ENCODE measurements around the gene PDE6D. TPM values are rescaled to one million over a fixed set of nuclear protein-coding genes. Genes with fewer than 3 reads are reported as not detected.
"Not testable (repeated sequence)": the region's sequence is repeated elsewhere in the genome, so short reads cannot be mapped to it uniquely, and the experiment has no call there.

Gene PDE6D
- total RNA-seq, 2 experiments from 2014 or later, result 32.3 to 35.6 TPM

DNA sequence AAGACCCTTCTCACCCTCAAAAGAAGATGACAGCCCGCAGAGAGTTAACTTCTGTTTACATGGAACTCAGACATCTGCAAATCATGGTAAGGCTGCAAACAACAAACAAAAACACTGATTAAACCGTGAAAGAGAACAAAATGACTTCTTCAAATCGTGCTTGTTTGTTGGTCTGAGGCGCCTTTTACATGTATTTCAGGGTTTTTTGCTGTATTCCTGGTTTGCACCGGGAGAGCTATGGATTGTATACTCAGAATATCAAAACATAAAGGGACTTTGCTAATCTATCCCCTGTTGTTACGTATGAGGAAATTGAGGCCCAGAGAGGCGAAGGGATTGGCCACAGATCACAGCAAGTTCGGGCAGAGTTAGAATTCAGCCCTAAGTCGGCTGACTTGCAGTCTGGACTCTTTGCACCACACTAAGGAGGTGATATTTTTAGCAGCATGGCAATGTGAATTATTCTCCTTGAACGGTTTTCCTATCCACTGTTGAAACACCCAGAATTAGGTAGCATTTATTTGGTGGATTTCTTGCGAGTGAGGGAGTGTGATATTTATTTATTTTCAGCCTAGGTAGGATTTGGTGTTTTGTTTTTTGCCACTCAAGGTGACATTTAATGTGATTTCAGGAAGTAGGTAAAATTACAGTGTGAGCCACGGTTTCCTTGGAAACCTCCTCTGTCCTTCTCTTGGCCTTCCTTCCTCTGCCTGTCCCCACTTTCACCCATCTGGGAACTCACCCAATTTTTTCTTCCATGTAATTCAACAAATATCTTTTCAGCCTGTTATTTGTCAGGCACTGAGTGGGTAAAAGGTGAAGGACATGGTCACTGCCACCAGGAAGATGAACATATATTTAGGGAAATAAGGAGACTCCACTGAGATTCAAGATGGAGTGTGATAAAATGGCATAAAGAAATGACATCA, 980 bp upstream of the PDE6D start:
- POLR2A ChIA-PET, result interaction anchor here (1.3 kb wide), 1 partner anchor 74 kb away, joined by 3 read pairs; the partner anchor contains the start of gene PTMA

DNA sequence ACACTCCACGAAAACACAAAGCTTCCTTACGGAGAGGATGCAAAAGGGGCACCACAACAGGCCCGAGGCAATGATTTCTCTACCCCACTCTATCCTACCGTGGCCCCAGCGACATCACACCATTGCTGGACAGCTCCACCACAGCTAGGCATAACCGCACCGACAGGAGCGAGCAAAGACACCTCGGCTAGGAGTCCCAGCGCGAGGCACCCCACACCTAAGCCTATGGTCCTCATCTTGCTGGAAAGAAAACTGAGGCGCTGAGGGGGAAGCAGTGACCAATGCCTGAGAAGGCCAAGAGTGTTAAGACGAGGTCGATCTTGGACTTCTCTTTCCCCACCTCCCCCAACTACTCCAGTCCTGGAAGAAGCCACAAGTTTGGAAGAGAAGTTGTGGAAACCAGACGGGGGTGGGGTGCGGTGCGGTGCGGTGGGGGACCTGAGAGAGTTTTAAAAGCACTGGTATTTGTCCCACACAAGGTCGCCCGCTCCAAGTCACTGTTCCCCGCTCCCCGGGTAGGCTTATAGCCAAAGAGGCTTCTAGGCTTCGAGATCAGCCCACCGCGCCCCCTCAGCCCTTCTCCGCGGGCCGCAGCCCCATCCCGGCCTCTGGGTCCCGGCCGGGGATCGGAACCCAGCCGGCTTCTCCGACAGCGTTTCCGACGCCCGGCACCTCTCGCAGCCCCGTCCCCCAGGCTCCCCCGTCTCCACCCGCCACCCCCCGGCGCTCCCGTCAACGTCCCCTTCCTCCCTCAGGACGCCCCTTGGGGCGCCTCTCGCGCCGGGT, 766 bp downstream of the PDE6D start:
- POLR2A ChIA-PET, result interaction anchor here (1.3 kb wide), 1 partner anchor 72 kb away, joined by 3 read pairs; the partner anchor contains the start of gene PTMA
- CTCF ChIA-PET, result interaction anchor here (0.5 to 1.1 kb wide), 2 partner anchors 67 to 584 kb away, joined by 3 read pairs; no protein-coding TSS in a partner anchor

More for the DNA sequence above, 980 bp upstream of the PDE6D start:
- CTCF ChIA-PET, result interaction anchor here (0.6 to 1.0 kb wide), 2 partner anchors 67 to 168 kb away, joined by 3 to 4 read pairs; no protein-coding TSS in a partner anchor

DNA sequence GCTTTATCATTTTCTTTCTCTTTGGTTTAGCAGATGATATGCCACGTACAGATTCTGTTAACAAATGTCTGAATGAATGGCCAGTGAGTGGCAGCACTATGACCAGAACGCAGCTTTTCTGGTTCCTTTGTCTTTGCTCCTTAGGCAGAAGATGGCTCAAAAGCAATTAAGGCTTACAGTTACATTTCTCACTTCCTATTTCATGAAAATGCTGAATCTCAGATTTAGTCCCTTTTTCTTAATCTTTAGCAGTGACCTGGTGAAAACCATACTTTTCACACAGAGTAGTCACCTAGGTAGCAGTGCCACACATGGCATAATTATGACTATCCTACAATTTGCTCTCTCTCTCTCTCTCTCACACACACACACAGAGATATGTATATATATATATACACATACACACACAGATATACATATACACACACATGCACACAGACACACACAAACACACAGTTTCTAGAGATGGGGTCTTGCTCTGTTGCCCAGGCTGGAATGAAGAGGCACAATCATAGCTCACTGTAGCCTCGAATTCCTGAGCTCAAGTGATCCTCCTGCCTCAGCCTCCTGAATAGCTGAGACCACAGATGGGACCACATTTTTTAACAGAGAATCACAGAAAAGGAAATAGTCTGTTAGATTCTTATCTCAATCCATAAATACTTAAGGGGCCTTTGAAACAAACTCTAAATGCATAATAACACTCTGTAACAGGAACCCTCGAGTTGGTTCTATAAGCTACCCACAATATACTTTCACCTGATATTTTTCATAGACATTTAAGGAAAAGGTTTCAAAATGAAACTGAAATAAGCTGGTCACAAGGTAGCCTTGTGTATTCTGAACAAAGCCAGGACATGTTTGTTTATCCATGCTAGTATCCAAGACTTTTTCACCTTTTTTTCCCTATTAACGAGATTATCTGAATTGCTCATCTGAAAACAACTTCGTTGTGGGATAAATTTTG, 11.6 kb downstream of the PDE6D start:
- ChIA-PET CTCF (no interaction called here), POLR2A (no interaction called here)

DNA sequence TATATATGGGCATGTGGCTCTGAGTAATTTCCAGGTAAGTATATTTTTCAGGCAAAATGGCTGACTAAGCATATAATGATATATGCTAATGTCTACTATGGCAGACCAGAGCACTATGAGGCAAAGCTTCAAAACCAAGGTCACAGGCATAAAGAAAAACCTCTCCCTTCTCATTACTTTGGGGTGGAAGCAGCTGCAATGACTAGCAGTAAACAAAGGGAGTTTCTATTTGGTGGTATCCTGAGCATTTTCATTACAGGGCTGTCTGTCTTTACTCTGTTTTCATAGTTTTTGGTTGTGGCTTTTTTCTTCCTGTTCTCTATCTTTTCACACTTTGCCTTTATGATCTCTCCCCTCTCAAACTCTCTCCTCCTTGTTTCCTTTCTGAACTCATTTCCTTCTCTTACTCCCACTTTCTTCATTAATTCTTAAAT, 15.6 kb downstream of the PDE6D start:
- ChIA-PET CTCF (no interaction called here), POLR2A (no interaction called here)

DNA sequence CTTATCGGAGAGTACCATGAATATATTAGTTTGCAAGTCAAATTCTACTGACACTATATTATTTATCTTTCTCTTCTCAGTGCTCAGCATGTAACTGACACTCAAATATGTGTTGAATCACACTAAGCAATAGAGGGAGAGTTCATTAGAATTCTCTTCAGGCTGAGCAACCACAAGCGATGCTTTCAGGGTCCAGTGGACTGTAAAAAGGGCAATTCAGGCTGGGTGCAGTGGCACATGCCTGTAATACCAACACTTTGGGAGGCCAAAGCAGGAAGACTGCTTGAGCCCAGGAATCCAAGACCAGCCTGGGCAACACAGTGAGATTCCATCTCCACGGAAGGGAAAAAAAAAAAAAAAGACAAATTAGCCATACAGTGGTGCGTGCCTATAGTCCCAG, 16.3 kb downstream of the PDE6D start:
- CTCF ChIA-PET, result no interaction called here
- POLR2A ChIA-PET, result no interaction called here

DNA sequence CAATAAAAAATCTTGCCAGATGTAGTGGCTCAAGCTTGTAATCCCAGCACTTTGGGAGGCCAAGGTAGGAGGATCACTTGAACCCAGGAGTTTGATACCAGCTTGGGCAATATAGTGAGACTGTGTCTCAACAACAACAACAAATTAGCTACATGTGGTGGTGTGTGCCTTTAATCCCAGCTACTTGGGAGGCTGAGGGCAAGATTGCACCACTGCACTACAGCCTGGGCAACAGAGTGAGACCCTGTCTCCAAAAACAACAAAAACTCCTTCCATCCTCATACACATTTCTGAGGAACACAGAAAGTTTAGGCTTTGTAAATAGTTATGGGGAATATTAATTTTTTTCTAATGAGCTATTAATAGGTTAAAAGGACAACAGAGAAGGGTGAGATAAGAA, 17.0 kb downstream of the PDE6D start:
- POLR2A ChIA-PET, result no interaction called here
- CTCF ChIA-PET, result interaction anchor here (1.3 kb wide), 1 partner anchor 92 kb away, joined by 3 read pairs; no protein-coding TSS in a partner anchor

DNA sequence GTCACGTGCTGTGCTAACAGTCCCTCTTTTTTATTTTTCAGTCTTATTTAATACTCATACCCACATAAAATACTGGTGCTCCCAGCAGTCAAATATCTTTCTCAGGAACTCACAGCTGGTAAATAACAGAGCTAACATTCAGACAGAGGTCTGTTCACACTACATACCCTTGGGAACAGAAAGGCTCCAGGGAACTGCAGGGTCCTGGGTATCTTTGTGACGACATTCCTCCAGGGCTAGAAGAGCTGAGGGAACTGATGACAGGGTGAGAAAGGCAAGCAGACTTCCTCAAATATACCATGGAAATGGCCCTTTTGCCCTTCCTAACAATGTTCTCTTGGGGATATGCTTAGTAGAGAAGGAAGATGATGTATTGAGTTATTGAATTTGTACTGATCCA, 19.3 kb downstream of the PDE6D start:
- POLR2A ChIA-PET, result no interaction called here
- CTCF ChIA-PET, result no interaction called here

DNA sequence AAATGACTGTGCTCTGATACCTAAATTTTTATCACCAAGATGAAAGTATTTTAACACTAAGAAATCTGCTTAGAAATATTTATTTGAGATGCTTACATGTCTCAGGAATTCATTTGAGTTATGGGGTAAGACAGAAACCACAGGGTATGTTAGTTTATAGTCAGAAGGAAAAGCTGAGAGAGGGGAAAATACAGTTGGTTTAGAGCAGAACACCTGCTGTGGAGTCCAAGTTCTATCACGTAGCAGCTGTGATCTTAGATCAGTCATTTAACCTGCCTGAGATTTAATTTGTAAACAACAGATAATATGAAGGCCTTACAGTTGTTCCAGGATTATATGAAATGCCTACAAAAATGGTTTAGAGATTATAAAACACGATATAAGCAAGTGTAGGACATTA, 29.0 kb downstream of the PDE6D start:
- POLR2A ChIA-PET, result no interaction called here
- CTCF ChIA-PET, result interaction anchor here (0.8 kb wide), 1 partner anchor 782 kb away, joined by 4 read pairs; no protein-coding TSS in a partner anchor

DNA sequence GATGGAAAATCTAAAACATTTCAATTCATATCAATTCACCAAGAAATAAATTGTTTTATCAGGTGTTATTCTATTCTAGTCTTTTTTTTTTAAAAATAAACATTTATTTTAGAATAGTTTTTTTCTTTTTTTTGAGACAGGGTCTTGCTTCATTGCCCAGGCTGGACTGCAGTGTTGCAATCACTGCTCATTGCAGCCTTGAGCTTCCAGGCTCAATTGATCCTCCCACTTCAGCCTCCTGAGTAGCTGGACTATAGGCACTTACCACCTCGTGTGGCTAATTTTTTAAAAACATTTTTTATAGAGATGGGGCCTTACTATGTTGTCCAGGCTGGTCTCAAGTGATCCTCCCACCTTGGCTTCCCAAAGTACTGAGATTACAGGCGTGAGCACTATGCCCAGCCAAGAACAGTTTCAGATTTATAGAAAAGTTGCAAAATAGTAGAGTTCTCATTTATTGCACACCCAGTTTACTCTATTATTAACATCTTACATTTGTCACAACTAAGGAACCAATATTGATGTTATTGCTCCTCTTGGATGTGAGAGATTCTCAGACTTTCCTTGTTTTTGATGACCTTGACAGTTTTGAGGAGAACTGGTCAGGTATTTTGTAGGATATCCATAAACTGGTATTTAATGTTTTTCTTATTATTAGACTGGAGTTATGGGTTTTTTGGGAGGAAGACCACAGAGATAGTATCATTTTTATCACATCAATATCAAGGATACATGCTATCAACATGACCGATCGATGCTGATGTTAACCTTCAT, 29.9 kb downstream of the PDE6D start:
- ChIA-PET POLR2A (no interaction called here), CTCF (interaction anchor here (0.7 kb wide), 2 partner anchors 138 to 238 kb away, joined by 3 to 4 read pairs; no protein-coding TSS in a partner anchor)

DNA sequence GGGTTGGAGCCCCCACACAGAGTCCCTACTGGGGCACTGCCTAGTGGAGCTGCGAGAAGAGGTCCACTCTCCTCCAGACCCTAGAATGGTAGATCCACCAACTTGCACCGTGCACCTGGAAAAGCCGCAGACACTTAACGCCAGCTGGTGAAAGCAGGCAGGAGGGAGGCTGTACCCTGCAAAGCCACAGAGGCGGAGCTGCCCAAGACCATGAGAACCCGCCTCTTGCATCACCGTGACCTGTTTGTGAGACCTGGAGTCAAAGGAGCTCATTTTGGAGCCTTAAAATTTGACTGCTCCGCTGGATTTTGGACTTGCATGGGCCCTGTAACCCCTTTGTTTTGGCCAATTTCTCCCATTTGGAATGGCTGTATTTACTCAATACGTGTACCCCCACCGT, 32.1 kb downstream of the PDE6D start:
- POLR2A ChIA-PET, result not testable (repeated sequence)
- CTCF ChIA-PET, result interaction anchor here (0.7 kb wide), 1 partner anchor 150 kb away, joined by 3 read pairs; no protein-coding TSS in a partner anchor

DNA sequence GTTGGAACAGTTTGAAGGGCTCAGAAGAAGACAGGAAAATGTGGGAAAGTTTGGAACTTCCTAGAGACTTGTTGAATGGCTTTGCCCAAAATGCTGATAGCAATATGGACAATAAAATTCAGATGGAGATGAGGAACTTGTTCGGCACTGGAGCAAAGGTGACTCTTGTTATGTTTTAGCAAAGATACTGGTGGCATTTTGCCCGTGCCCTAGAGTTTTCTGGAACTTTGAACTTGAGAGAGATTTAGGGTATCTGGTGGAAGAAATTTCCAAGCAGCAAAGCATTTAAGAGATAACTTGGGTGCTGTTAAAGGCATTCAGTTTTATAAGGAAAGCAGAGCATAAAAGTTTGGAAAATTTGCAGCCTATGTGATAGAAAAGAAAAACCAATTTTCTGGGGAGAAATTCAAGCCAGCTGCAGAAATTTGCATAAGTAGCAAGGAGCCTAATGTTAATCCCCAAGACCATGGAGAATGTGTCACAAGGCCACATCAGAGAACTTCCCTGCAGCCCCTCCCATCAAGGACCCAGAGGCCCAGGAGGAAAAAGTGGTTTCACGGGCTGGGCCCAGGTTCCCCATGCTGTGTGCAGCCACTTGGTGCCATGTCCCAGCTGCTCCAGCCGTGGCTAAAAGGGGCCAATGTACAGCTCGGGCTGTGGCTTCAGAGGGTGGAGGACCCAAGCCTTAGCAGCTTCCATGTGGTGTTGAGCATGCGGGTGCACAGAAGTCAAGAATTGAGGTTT, 32.8 kb downstream of the PDE6D start:
- CTCF ChIA-PET, POLR2A ChIA-PET: not testable (repeated sequence)

DNA sequence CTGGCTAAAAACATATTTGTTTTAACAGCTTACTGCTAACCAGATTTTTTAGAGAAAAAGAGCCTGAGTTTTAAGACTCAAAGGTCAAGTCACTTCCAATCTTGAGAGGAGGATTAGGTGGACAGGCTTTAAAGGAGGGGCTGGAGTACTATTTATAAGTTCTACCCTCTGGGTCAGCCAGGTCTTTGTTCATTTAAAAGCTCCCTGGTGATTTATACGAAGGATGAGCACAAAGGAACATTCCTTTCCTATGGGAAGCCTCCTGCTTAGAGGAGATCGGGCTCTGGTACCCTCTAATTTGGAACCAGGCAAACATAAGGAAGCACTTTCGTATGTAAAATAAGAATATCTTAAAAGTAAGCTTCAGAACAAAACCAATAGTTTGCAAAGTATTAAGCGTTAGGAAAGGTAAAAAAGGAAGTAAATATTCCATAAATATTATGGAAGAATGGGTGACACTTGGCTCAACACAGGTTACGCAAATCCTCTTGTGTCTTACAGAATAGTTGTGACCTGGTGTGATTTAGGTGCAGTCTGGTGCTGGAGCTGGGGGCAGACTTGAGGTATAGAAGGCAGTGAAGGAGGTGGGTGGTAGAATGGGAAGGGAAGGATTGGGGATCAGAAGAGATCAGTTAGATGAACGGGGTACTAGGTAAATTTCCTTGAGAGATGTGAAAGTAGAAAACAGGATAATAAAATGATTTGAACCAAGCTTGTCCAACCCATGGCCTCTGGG, 35.6 kb downstream of the PDE6D start:
- ChIA-PET CTCF (interaction anchor here (0.5 to 0.9 kb wide), 3 partner anchors 10 to 71 kb away, joined by 3 to 6 read pairs (median 3); no protein-coding TSS in a partner anchor), POLR2A (interaction anchor here (0.9 kb wide), 1 partner anchor 36 kb away, joined by 3 read pairs; no protein-coding TSS in a partner anchor)

DNA sequence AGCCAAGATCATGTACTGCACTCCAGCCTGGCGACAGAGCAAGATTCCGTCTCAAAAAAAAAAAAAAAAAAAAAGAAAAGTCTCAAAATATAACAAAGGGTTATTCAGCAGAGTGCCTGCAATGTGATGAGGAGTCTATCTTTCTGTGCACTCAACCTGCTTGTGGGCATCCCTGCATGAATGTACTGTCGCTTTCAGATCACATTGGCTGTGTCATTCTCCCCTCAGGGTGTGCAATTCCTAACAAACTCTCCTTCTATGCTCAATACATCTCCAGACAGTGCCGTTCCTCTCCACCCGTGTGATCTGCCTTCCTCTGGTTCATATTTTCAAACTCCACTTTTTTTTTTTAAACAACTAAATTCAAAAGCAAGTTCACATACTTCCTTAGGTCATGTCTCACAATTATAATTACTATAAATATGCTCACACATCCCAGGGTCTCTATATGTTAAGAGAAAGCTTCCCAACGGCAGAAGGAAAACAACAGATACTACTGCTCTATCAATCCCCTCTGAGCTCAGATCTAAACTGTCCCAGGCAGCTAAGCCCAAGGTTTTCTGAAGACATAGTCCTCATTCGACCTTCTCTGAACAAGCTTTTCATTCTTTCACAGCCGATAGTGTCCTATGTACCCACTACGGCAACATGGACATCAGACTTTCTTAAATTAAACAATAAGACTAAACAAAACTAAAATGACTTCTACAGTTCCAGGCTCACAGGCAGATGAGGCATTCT, 37.5 kb downstream of the PDE6D start:
- CTCF ChIA-PET, result no interaction called here
- POLR2A ChIA-PET, result interaction anchor here (0.8 kb wide), 1 partner anchor 239 kb away, joined by 5 read pairs; no protein-coding TSS in a partner anchor

DNA sequence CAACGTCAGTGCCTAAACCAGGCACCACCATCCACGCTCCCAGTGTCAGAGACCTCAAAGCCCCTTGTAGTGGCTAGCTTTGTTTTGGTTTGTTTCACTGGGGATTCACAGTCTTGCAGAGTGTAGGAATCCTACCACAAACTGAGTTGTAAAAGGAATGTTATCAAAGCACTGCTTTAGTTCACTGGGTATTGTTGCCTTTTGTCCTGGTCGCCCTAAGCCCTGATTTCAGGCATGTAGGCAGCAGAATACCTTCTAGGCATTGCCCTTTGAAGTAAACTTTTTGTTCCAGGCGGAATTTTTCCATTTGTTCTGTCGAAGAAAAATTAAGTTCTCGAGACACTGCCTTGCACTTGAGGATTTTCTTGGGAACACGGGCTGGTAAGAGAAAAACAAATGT, 43.3 kb downstream of the PDE6D start:
- CTCF ChIA-PET, result interaction anchor here (1.3 to 1.6 kb wide), 2 partner anchors 23 to 50 kb away, joined by 3 read pairs; no protein-coding TSS in a partner anchor
- POLR2A ChIA-PET, result no interaction called here

DNA sequence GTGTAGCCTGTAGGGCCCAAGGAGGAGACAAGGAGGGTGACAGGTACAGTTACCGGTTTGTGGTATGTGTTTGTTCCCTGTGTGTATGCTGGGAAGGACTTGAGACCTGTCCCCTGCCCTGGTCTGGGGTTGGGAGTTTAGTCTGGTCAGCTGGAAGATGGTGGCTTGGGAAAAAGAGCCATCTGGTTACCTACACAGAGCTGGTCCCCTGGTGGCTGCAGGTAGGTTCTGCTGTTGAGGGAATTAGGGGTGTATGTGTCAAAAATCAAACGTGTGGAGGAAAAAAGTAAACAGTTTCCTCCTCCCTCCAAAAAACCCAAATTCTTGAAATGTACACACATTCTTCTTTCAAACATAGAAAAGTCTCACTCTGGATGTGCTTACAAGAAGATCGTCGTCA, 48.5 kb downstream of the PDE6D start:
- POLR2A ChIA-PET, result no interaction called here
- CTCF ChIA-PET, result no interaction called here

DNA sequence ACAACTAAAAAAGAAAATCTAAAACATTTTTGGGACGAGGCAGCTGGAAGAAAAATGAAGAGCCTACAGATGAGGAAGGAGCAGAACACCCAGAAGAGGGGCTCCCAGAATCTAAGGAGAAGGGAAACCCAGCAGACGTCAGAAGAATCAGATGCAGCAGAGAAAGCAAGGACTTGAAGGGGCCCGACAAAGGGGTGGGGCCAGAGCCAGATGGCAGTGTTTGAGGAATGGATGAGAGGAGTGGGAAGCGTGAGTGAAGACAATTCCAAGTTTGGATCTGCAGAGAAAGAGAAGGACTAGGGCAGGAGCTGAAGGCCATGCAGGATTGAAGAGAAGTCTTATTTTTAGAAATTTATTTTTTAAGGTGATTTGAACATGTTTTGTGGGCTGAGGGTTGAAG, 53.5 kb downstream of the PDE6D start:
- ChIA-PET CTCF (interaction anchor here (0.7 kb wide), 3 partner anchors 17 to 51 kb away, joined by 3 read pairs; no protein-coding TSS in a partner anchor), POLR2A (no interaction called here)

All from activated CD8-positive, alpha-beta memory T cell treated with anti-CD3 and anti-CD28 coated beads for 36 hours (primary cell).